Stomach (tissue), 9 donors: ENCODE results near the gene FMN1. TPM values are rescaled to one million over a fixed set of nuclear protein-coding genes. Genes with fewer than 3 reads are reported as not detected.

ENCODE experiments used
- DNase-seq, 2 donors: peaks; one replicate each; pipeline versions ENCODE4 v3.0.0 to v3.0.0-alpha.2; 2013 to 2019
- H3K27ac ChIP-seq, 5 donors: fragments of 200-600 bp in 4 of 5; sonication (generic) in 4 of 5; one replicate each; pipeline ENCODE4 v1.5.1; 2013 to 2019; ENCODE audit warnings: mild to moderate bottlenecking in 1 of 5, moderate library complexity in 1 of 5
- H3K27me3 ChIP-seq, 3 donors: fragments of 200-600 bp; sonication (generic); one replicate each; pipeline ENCODE4 v1.5.1; 2017 to 2019; ENCODE audit warnings: mixed run types in 1 of 3
- H3K36me3 ChIP-seq, 4 donors: fragments of 200-600 bp; sonication (generic); 1 replicate in 3 of 4; 2 replicates in 1 of 4; pipeline ENCODE4 v1.5.1; 2016 to 2019
- H3K4me1 ChIP-seq, 4 donors: fragments of 200-600 bp; sonication (generic); one replicate each; pipeline ENCODE4 v1.5.1; 2016 to 2019
- H3K4me3 ChIP-seq, 4 donors: fragments of 200-600 bp; sonication (generic) in 3 of 4; one replicate each; pipeline ENCODE4 v1.5.1; 2016 to 2019; ENCODE audit warnings: mild to moderate bottlenecking in 1 of 4
- H3K9me3 ChIP-seq, 4 donors: fragments of 200-600 bp; sonication (generic); one replicate each; pipeline ENCODE4 v1.5.1; 2016 to 2019
- EP300 ChIP-seq: sonication (generic); formaldehyde crosslinking; IDR thresholded peaks from one replicate; pipeline ENCODE4 v1.6.1; 2017; ENCODE audit warnings: antibody characterized with exemption
- POLR2A ChIP-seq, 4 donors: fragments of 450-650 bp; IDR thresholded peaks; one replicate each; pipeline ENCODE4 v1.6.1; 2016; ENCODE audit warnings: antibody characterized with exemption in 4 of 4, control low read depth in 2 of 4, mild to moderate bottlenecking in 1 of 4, moderate library complexity in 1 of 4
- POLR2AphosphoS5 ChIP-seq, 3 donors: sonication (generic); formaldehyde crosslinking; IDR thresholded peaks; one replicate each; pipeline ENCODE4 v1.6.1; 2016; ENCODE audit warnings: antibody characterized with exemption in 3 of 3
- WGBS, 5 donors: extraction: QIAGEN DNeasy Blood & Tissue Kit in 3 of 5; methylation state at CpG; one replicate each; pipeline versions ENCODE4 v1.1.5 to v1.1.7; 2013 to 2018; 5-methylcytosine and 5-hydroxymethylcytosine counted together
- intact Hi-C: fragments of 100-400 bp; cut with DNase I; formaldehyde crosslinking; loops from one replicate; pipeline ENCODE4 v1.15.1; 2023; ENCODE audit warnings: low total_unique reads
- polyA plus RNA-seq, 3 donors: library from polyadenylated mRNA; stranded (reverse); fragments of 200-250 nt; gene quantifications; one replicate each; pipeline ENCODE4 v1.2.3, GENCODE V29; 2013
- total RNA-seq, 5 donors: library from RNA; depleted of rRNA; stranded (reverse); fragments of >200 nt; gene quantifications; one replicate each; pipeline versions ENCODE4 v1.1.0 to v1.2.3, GENCODE V29; 2014 to 2016
- TF ChIP-seq, protein P1 (sequence below), 7 experiments: fragments of 450-650 bp in 4 of 7; fragments of 200-600 bp in 3 of 7; sonication (generic) in 3 of 7; IDR thresholded peaks; one replicate each; pipeline ENCODE4 v1.5.1; 2016 to 2019; ENCODE audit warnings: antibody characterized with exemption in 7 of 7, control low read depth in 2 of 7, mild to moderate bottlenecking in 1 of 7
- donor health status: healthy with polysubstance abuse.
- donor health status: Bipolar disorder and iron deficiency.
- donor health status: healthy.

Gene FMN1
- total and polyA plus RNA-seq, 8 donors: 0.40 to 58.0 (median 22.9) TPM

DNA sequence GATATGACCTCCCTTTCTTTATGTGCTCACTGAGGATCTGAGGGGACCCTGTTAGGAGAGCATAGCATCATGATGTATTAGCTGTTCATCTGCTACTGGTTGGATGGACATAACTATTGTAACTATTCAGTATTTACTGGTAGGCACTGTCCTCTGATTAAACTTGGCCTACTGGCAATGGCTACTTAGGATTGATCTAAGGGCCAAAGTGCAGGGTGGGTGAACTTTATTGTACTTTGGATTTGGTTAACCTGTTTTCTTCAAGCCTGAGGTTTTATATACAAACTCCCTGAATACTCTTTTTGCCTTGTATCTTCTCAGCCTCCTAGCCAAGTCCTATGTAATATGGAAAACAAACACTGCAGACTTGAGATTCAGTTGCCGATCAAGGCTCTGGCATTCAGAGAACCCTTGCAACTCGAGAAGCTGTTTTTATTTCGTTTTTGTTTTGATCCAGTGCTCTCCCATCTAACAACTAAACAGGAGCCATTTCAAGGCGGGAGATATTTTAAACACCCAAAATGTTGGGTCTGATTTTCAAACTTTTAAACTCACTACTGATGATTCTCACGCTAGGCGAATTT lies 461.8 kb downstream of the FMN1 start:
- Histone ChIP-seq H3K9me3 (peaks cover 0 to 7% (median 3%) of the 10 kb centered on the region in 4 donors), H3K27me3 (no peaks in the 10 kb centered on the region), H3K27ac (no peak overlapping the region), H3K4me1 (peaks cover 0 to 13% (median 5%) of the 10 kb centered on the region in 4 donors), H3K4me3 (no peak overlapping the region), H3K36me3 (no peaks in the 10 kb centered on the region)
- 68 to 81% (median 79%) methylated on average over 6 of the region's 6 CpGs for WGBS, 5 donors
- TF ChIP-seq EP300: no peak
- no peak for TF ChIP-seq POLR2A (IDR thresholded peaks at IDR 0.05)
- TF ChIP-seq, protein P1, sequence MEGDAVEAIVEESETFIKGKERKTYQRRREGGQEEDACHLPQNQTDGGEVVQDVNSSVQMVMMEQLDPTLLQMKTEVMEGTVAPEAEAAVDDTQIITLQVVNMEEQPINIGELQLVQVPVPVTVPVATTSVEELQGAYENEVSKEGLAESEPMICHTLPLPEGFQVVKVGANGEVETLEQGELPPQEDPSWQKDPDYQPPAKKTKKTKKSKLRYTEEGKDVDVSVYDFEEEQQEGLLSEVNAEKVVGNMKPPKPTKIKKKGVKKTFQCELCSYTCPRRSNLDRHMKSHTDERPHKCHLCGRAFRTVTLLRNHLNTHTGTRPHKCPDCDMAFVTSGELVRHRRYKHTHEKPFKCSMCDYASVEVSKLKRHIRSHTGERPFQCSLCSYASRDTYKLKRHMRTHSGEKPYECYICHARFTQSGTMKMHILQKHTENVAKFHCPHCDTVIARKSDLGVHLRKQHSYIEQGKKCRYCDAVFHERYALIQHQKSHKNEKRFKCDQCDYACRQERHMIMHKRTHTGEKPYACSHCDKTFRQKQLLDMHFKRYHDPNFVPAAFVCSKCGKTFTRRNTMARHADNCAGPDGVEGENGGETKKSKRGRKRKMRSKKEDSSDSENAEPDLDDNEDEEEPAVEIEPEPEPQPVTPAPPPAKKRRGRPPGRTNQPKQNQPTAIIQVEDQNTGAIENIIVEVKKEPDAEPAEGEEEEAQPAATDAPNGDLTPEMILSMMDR (IDR thresholded peaks at IDR 0.05): no peak
- TF ChIP-seq POLR2AphosphoS5 (IDR thresholded peaks at IDR 0.05): no peak
- intact Hi-C loops: loop anchor here (5.0 kb wide), 1 partner anchor 50 kb away; no protein-coding TSS in a partner anchor
- DNase-seq: no peak

DNA sequence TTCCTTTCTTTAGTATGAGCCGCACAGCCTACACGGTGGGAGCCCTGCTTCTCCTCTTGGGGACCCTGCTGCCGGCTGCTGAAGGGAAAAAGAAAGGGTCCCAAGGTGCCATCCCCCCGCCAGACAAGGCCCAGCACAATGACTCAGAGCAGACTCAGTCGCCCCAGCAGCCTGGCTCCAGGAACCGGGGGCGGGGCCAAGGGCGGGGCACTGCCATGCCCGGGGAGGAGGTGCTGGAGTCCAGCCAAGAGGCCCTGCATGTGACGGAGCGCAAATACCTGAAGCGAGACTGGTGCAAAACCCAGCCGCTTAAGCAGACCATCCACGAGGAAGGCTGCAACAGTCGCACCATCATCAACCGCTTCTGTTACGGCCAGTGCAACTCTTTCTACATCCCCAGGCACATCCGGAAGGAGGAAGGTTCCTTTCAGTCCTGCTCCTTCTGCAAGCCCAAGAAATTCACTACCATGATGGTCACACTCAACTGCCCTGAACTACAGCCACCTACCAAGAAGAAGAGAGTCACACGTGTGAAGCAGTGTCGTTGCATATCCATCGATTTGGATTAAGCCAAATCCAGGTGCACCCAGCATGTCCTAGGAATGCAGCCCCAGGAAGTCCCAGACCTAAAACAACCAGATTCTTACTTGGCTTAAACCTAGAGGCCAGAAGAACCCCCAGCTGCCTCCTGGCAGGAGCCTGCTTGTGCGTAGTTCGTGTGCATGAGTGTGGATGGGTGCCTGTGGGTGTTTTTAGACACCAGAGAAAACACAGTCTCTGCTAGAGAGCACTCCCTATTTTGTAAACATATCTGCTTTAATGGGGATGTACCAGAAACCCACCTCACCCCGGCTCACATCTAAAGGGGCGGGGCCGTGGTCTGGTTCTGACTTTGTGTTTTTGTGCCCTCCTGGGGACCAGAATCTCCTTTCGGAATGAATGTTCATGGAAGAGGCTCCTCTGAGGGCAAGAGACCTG lies 463.5 kb downstream of the FMN1 start:
- Histone ChIP-seq H3K27ac (no peak overlapping the region), H3K9me3 (peaks cover 0 to 7% (median 3%) of the 10 kb centered on the region in 4 donors), H3K27me3 (no peaks in the 10 kb centered on the region), H3K36me3 (no peaks in the 10 kb centered on the region), H3K4me1 (peaks cover 0 to 13% (median 5%) of the 10 kb centered on the region in 4 donors), H3K4me3 (no peak overlapping the region)
- intact Hi-C loops: loop anchor here (5.0 kb wide), 1 partner anchor 51 kb away; no protein-coding TSS in a partner anchor
- TF ChIP-seq, protein P1 (IDR thresholded peaks at IDR 0.05): no peak
- peak in 1 of 3 donors; percentile 29 for TF ChIP-seq POLR2AphosphoS5 (IDR thresholded peaks at IDR 0.05)
- 36 to 46% (median 42%) methylated on average over 19 to 27 of the region's 27 CpGs for WGBS, 5 donors
- DNase-seq: peak; percentile 90 to 94

DNA sequence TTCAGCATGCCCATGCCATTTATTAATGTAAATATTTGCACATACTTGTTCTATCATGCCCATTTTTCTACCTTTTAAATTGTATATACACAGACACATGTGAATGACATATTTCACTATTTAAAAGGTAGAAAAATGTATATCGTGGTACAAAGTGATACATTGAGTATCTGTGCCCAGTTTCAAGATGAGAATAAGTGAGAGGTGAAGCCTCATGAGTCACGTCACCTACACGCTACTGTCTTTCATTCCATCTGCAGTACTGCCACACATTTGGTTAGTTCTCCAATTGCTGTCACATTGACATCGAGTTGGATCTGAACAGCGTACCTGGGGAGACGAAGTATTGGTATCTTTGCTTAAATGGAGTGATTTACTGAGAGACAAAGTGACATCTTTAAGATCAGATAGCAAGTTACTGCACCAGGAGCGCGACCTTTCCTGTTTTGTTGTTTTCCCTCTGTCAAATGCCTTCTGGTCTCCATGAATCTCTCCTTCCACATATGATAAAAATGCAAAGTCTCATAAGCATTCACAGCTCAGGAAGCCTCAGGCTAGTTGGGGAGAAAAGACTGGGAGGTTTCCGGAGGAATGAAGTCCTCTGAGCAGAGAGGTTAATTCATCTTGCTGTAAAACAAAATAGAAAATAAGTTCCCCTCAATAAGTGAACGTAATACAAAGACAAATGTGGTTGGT lies 464.7 kb downstream of the FMN1 start:
- WGBS, 5 donors: 82 to 92% (median 89%) methylated on average over 10 of the region's 10 CpGs
- Histone ChIP-seq H3K4me3 (no peak overlapping the region), H3K9me3 (peaks cover 0 to 7% (median 3%) of the 10 kb centered on the region in 4 donors), H3K36me3 (no peaks in the 10 kb centered on the region), H3K27me3 (no peaks in the 10 kb centered on the region), H3K27ac (no peak overlapping the region), H3K4me1 (peaks cover 0 to 13% (median 5%) of the 10 kb centered on the region in 4 donors)
- TF ChIP-seq POLR2AphosphoS5 (IDR thresholded peaks at IDR 0.05): no peak
- DNase-seq: no peak
- intact Hi-C loops: loop anchor here (5.0 kb wide), 1 partner anchor 52 kb away; no protein-coding TSS in a partner anchor

- no peak overlapping the region for H3K4me3 ChIP-seq
- peaks cover 0 to 6% (median 2%) of the 10 kb centered on the region in 4 donors for H3K9me3 ChIP-seq
- H3K4me1 ChIP-seq: peaks cover 12 to 13% (median 12%) of the 10 kb centered on the region in 4 donors
- intact Hi-C loops: no loop called here
- WGBS, 5 donors: 53 to 61% (median 54%) methylated on average over 2 of the region's 2 CpGs
- H3K27me3 ChIP-seq: peaks cover 4 to 33% (median 21%) of the 10 kb centered on the region in 3 donors
- no peaks in the 10 kb centered on the region for H3K36me3 ChIP-seq
- H3K27ac ChIP-seq: no peak overlapping the region
- TF ChIP-seq POLR2A (IDR thresholded peaks at IDR 0.05) (no peak), EP300 (no peak), POLR2AphosphoS5 (IDR thresholded peaks at IDR 0.05) (no peak)
- TF ChIP-seq, protein P1 (IDR thresholded peaks at IDR 0.05): no peak
- no peak for DNase-seq
Observed at GRCh38 chr15:32723171-32723948, 471.2 kb downstream of the FMN1 start.
